Activated T-cell treated with anti-CD3 and anti-CD28 coated beads, Interleukin-2, amount 50 U/mL, for 24 hours (primary cell): Measurements from ENCODE around the gene COL5A1.

Source experiments
- DNase-seq: peaks from one replicate; pipeline ENCODE4 v3.0.0-alpha.2; 2020
- H3K27ac Mint-ChIP-seq: 2 replicates; pipeline ENCODE4 v1.8.0; 2020; ENCODE audit warnings: mild to moderate bottlenecking, mixed read lengths
- H3K27me3 Mint-ChIP-seq: 2 replicates; pipeline ENCODE4 v1.8.0; 2020; ENCODE audit warnings: mixed read lengths
- H3K36me3 Mint-ChIP-seq: 2 replicates; pipeline ENCODE4 v1.8.0; 2020; ENCODE audit warnings: low read depth, mixed read lengths
- H3K4me1 Mint-ChIP-seq: 2 replicates; pipeline ENCODE4 v1.8.0; 2020; ENCODE audit warnings: low read depth, mixed read lengths
- H3K4me3 Mint-ChIP-seq: 2 replicates; pipeline ENCODE4 v1.8.0; 2020; ENCODE audit warnings: mild to moderate bottlenecking, moderate library complexity, mixed read lengths
- H3K9me3 Mint-ChIP-seq: 2 replicates; pipeline ENCODE4 v1.8.0; 2020; ENCODE audit warnings: mixed read lengths

Gene COL5A1

DNA sequence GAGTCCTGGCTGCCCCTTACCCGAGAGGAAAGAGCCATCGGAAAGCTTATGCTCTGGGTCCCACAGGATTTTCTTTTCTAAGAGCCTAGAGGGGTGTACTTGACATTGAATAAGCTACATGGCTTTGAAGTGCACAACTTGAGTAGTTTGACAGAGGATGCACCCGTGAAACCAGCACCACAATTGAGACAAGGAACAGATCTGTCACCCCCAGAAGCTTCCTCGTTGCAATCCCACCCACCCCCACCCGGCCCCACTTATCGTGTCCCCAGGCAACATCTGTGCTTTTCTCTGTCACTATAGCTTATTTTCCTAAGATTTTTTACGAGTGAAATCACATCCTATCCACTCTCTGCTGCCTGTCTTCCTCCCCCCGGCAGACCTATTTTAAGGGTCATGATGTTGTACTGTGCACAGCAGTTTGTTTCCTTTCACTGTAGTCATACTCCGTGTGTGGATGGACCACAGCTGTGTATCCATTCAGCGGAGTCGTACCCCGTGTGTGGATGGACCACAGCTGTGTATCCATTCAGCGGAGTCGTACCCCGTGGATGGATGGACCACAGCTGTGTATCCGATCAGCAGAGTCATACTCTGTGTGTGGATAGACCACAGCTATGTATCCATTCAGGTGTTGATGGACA is 230.2 kb downstream of the COL5A1 start:
- Mint-ChIP-seq H3K9me3 (no peaks in the 10 kb centered on the region), H3K4me3 (no peak overlapping the region), H3K36me3 (no peaks in the 10 kb centered on the region), H3K4me1 (no peaks in the 10 kb centered on the region), H3K27me3 (no peaks in the 10 kb centered on the region), H3K27ac (no peak overlapping the region)
- no peak for DNase-seq

DNA sequence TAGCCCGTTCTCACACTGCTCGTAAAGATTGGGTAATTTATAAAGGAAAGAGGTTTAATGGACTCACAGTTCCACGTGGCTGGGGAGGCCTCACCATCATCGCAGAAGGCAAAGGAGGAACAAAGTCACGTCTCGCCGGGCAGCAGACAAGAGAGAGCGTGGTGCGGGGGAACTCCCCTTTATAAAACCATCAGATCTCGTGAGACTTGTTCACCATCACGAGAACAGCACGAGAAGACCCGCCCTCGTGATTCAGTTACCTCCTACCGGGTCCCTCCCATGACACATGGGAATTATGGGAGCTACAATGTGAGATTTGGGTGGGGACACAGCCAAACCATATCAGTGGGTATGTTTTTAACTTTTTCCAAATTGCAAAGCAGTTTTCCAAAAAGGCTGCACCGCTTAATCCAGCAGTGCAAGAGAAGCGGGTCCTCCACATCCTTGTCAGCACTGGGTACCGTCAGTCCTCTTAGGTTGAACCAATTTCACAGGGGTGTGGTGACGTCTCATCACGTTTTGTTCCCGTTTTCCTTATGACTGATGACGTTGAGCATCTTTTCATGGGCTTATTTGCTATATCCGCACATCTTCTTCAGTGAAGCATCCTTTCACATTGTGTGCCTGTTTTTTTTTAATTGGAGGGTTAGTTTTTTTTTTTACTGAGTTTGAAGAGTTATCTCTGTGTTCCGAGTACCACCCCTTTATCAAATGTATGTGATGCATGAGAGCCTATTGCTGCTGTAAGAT is 231.1 kb downstream of the COL5A1 start:
- peaks cover 7% of the 10 kb centered on the region for H3K27me3 Mint-ChIP-seq
- no peak overlapping the region for H3K27ac Mint-ChIP-seq
- DNase-seq: no peak
- no peaks in the 10 kb centered on the region for H3K9me3 Mint-ChIP-seq
- no peaks in the 10 kb centered on the region for H3K4me1 Mint-ChIP-seq
- H3K36me3 Mint-ChIP-seq: no peaks in the 10 kb centered on the region
- H3K4me3 Mint-ChIP-seq: no peak overlapping the region

DNA sequence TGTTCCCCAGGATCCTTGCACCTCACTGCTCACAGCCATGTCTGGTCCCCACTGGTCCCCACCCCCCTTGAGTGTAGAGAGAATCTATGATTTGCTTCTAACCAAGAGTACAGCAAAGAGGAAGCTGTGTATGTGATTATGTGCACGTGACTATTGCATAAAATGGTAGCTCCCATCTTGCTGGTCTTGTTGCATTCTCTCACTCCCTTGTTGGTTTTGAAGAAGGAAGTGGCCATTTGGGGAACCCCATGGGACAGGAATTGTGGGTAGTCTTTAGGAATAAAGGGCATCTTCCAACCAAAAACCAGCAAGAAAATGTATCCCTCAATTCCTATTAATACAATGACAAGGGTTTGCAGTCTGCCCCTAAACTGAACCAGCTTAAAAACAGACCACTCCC is 233.8 kb downstream of the COL5A1 start:
- Mint-ChIP-seq H3K36me3 (no peaks in the 10 kb centered on the region), H3K9me3 (no peaks in the 10 kb centered on the region), H3K27me3 (peaks cover 7% of the 10 kb centered on the region), H3K4me3 (no peak overlapping the region), H3K4me1 (no peaks in the 10 kb centered on the region), H3K27ac (no peak overlapping the region)
- no peak for DNase-seq

DNA sequence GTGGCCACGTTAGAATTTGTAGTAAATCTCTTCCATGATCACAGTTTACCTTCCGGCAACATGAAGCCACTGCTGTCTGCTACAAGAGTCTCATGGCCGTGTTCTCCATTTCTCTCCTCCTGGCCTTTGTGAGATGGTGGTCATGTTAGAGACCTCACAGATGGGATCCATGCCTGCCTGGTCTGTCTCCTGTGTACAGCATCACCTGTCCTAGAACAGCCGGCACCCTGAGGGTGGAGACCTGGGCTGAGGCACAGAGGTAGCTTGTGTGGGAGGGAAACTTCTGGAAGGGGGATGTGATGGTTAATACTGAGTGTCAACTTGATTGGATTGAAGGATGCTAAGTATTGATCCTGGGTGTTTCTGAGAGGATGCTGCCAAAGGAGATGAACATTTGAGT is 235.9 kb downstream of the COL5A1 start:
- no peak overlapping the region for H3K4me3 Mint-ChIP-seq
- no peaks in the 10 kb centered on the region for H3K9me3 Mint-ChIP-seq
- H3K36me3 Mint-ChIP-seq: no peaks in the 10 kb centered on the region
- no peak for DNase-seq
- H3K27ac Mint-ChIP-seq: no peak overlapping the region
- peaks cover 7% of the 10 kb centered on the region for H3K27me3 Mint-ChIP-seq
- no peaks in the 10 kb centered on the region for H3K4me1 Mint-ChIP-seq

DNA sequence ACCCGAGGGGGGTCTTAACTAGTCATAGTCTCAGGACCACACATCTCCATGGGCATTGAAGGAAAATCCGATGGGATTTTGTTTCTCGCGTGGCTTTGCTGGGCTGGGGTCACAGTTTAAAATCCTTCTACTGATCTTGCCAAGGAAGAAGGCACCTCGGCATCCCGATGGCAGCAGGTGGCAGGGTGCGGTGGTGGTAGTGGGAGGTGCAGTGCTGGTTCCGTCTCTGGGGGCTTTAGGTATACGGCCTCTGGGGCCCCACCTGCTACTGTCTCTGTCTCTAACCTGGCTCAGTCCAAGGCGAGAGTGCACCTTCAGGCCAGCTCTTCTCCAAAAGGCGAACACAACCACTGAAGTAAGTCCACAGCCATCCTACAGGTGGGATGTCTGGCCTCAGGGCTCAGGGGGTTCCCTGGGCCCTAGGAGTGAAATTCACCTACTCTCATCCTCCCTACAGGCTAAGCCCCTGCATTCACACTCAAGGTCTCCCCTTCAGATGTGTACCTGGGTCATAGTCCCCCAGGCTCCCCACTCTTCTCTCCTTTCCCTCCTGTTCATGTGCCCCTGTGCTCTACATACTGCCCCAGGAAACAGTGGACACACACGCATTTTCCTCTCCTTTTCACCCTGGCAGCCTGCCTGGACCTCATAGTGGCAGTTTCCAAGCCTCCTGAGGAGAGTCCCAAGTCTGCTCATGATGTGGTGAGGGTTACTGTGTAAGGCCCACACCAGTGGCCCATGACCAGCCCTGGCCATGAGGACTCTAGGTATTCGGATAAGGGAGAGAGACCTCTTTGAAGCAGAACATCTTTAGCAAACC is 238.3 kb downstream of the COL5A1 start:
- H3K27me3 Mint-ChIP-seq: peaks cover 7% of the 10 kb centered on the region
- H3K4me3 Mint-ChIP-seq: no peak overlapping the region
- H3K27ac Mint-ChIP-seq: no peak overlapping the region
- H3K9me3 Mint-ChIP-seq: no peaks in the 10 kb centered on the region
- no peaks in the 10 kb centered on the region for H3K36me3 Mint-ChIP-seq
- no peaks in the 10 kb centered on the region for H3K4me1 Mint-ChIP-seq
- DNase-seq: no peak

DNA sequence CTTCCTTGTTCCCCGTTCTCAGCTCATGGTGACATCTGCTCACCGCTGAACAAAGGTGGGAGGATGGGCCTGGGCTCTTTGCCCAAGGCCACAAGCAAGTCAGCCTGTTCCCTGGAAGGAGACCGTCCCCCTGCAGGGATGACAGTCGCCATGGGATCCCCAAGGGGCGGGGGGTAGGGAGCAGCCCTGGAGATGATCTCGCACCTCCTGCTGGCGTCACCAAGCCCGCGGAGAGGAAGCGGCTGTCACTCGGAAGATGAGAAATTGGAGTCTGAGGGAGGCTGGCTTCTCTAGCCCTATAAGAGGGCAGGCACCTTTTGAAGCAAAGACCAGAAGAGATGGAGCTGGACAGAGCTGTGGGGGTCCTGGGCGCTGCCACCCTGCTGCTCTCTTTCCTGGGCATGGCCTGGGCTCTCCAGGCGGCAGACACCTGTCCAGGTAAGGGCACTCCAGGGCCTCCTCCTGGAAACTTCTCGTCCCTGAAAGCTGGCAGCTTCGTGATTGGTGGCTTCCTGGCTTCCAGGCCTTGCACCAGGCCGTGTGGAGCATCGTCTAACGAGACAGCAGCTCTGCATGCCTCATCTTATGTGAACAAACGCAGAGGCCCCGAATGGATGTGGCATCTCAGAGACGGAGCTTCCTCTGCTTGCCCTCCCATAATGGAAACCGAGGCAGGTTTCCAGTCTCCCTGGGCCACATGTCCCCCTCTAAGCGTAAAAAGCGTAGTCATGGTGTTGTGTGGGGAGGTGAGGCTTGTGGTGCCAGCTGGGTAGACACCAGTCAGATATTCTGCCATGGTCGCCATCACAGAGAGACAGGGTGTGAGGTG is 239.1 kb downstream of the COL5A1 start, which contains the start of gene FCN2:
Gene FCN2, plus strand, starts transcription at position 327 of the 829 bp plus-strand sequence. Its CDS starts 12 bp downstream, at position 339.
- Mint-ChIP-seq H3K27me3 (peaks cover 7% of the 10 kb centered on the region), H3K27ac (no peak within 1 kb of the TSS), H3K4me1 (no peaks in the 10 kb centered on the region), H3K4me3 (no peak within 1 kb of the TSS), H3K9me3 (no peaks in the 10 kb centered on the region), H3K36me3 (no peaks in the 10 kb centered on the region)
- no peak for DNase-seq

DNA sequence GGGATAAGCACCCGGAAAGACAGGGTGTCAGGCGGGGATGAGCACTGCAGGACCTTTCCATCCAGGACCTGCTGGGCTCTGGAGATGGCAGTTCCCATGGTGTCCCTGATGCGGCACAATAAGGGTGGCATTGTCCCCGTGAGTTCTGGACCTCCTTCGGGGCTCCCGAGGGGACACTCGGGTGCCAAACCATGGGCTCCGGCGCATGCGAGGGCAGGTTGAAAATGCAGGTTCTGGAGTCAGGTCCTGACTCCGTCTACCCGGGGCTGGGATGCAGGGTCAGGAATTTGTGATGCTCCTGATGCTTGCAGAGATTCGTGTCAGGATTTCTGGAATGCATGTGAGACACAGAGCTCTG is 239.7 kb downstream of the COL5A1 start:
- Mint-ChIP-seq H3K36me3 (no peaks in the 10 kb centered on the region), H3K27me3 (peaks cover 8% of the 10 kb centered on the region), H3K27ac (no peak overlapping the region), H3K9me3 (no peaks in the 10 kb centered on the region), H3K4me3 (no peak overlapping the region), H3K4me1 (no peaks in the 10 kb centered on the region)
- DNase-seq: no peak

DNA sequence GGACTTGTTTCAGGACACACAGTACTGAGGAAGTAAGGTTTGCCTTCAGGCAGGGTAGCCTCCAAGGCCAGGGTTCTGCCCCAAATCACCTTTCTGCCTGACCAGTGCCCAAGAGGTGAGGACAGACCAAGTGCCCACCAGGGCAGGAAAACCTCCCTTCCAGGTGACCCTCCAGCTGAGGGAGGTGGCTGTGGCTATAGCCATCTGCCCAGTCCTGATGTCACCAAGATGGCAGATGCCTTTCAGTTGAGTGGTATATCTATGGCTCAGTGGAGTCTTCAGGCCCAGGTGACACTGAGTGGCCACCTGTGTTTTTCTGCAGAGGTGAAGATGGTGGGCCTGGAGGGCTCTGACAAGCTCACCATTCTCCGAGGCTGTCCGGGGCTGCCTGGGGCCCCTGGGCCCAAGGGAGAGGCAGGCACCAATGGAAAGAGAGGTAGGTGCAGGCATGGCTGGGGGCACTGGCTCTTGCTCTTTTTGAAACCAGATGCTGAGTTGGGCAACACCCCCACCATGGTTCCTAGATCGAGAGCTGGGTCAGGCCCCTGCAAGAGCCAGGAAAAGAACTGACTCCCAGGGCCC is 240.7 kb downstream of the COL5A1 start:
- H3K4me3 Mint-ChIP-seq: no peak overlapping the region
- H3K36me3 Mint-ChIP-seq: no peaks in the 10 kb centered on the region
- DNase-seq: no peak
- no peaks in the 10 kb centered on the region for H3K9me3 Mint-ChIP-seq
- peaks cover 13% of the 10 kb centered on the region for H3K27me3 Mint-ChIP-seq
- no peak overlapping the region for H3K27ac Mint-ChIP-seq
- no peaks in the 10 kb centered on the region for H3K4me1 Mint-ChIP-seq

DNA sequence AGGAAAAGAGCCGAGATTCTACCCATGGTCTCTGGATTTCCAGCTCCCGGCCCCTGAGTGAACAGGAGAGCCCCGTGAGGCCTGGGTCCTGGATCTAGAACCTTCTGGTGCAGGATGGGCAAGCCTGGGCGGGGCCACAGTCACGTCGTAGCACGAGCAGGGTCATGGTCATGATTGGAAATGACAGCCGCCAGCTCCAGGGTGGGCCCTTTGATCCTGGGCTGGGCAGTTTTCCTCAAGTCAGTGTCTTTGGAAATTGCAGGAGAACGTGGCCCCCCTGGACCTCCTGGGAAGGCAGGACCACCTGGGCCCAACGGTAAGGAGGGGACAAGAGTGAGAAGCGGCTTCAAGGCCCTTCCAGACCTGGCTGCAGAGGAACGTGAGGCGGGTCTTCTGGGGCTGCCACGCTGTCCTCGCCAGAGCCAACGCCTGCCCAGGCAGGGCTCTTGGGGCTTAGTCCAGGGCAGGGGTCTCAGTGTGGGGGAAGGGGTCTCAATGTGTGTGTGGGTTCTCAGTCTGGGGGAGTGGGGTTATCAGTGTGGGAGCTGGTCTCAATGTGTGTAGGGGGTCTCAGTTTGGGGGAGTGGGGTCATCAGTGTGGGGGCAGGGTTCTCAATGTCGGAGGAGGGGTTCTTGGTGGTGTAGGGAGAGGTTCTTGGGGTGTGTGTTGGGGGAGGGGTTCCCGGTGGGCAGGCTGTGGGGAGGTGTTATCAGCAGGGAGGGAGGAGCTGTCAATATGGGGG is 241.6 kb downstream of the COL5A1 start:
- DNase-seq: no peak
- Mint-ChIP-seq H3K27me3 (peaks cover 15% of the 10 kb centered on the region), H3K9me3 (no peaks in the 10 kb centered on the region), H3K4me3 (no peak overlapping the region), H3K36me3 (no peaks in the 10 kb centered on the region), H3K4me1 (no peaks in the 10 kb centered on the region), H3K27ac (no peak overlapping the region)

DNA sequence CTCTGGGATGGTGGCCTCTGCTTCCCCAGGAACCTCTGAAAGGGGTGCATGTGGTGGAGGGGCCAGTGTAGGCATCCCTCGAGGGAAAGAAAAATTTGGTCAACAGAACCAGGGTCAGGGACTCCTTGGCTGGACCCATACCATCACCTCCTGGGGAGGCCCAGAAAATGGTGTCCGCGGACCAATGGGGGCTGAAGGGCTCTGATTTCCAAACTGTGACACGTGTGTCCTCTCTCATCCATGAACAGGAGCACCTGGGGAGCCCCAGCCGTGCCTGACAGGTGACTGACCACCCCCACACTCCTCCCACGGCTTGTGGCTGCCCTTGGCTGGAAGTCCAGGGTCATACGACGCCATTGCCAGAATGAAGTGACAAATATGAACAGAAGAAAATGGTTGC is 242.9 kb downstream of the COL5A1 start:
- Mint-ChIP-seq H3K27me3 (peaks cover 17% of the 10 kb centered on the region), H3K9me3 (no peaks in the 10 kb centered on the region), H3K4me3 (no peak overlapping the region), H3K27ac (no peak overlapping the region), H3K4me1 (no peaks in the 10 kb centered on the region), H3K36me3 (no peaks in the 10 kb centered on the region)
- no peak for DNase-seq

DNA sequence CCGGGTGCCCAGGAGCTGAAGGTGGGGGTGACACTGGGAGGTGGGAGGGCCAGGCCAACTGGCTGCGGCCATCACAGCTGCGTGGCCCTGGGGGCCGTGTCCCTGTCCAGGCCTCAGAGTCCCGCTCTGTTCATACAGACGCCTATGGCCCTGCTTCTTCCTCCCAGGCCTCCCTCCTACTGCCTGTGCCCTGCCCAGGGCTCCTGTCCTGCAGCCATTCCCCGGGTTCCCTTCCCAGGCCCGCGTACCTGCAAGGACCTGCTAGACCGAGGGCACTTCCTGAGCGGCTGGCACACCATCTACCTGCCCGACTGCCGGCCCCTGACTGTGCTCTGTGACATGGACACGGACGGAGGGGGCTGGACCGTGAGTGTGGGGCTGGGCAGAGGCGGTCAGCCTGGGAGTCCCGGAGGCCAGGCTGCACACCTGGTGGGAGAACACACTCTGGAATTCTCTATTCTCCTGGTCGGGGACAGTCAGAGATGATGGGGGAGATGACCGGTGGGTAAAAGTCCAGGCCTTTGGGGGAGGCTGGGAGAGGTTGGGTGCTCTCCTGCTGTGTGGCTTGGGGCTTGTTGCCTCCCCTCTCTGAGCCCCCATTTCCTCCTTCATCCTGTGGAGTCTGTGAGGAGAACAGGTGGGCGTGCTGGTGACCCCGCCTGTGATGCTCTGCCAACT is 243.5 kb downstream of the COL5A1 start:
- Mint-ChIP-seq H3K36me3 (no peaks in the 10 kb centered on the region), H3K27ac (no peak overlapping the region), H3K9me3 (no peaks in the 10 kb centered on the region), H3K27me3 (peaks cover 21% of the 10 kb centered on the region), H3K4me3 (no peak overlapping the region), H3K4me1 (no peaks in the 10 kb centered on the region)
- no peak for DNase-seq

DNA sequence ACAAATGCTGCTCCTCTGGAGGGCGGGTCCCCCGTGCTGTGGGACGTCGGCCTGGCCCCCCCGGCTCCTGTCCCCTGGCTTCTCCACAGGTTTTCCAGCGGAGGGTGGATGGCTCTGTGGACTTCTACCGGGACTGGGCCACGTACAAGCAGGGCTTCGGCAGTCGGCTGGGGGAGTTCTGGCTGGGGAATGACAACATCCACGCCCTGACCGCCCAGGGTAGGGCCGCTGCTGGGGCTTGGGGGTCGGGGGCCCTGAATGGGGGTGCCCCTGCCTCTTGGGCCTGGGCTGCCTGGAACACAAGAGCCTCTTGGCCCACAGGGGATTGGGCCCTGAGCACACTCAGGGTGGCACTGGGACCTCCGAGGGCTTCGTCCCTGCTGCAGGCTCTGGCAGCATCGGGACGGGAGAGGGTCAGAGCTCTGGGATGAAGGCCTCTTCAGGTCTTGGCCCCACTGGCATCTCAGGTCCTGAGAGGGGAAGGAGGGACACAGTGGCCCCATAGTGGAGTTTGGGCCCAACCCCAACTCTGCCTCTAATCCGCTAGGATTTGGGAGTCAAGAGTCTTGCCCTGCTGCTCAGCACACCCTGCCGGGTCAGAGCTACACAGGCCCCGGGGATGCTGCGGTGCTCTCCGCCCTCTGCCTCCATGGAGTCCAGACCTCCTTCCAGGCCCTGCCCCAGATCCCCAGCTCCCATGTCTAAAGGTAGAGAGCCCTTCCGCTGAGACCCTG is 244.2 kb downstream of the COL5A1 start:
- H3K9me3 Mint-ChIP-seq: no peaks in the 10 kb centered on the region
- H3K4me3 Mint-ChIP-seq: no peak overlapping the region
- H3K27ac Mint-ChIP-seq: no peak overlapping the region
- DNase-seq: no peak
- H3K4me1 Mint-ChIP-seq: no peaks in the 10 kb centered on the region
- H3K27me3 Mint-ChIP-seq: peaks cover 23% of the 10 kb centered on the region
- H3K36me3 Mint-ChIP-seq: no peaks in the 10 kb centered on the region
